Neutrophil (primary cell): Measurements from ENCODE around the gene ITGAL.

Source experiments
- H3K27ac ChIP-seq: fragments of 200-600 bp; sonication (generic); 2 replicates; pipeline ENCODE4 v1.5.1; 2016; ENCODE audit warnings: mild to moderate bottlenecking, moderate library complexity
- H3K27me3 ChIP-seq: fragments of 200-600 bp; sonication (generic); 2 replicates; pipeline ENCODE4 v1.6.0; 2016; ENCODE audit warnings: mild to moderate bottlenecking
- H3K36me3 ChIP-seq: fragments of 200-600 bp; sonication (generic); 2 replicates; pipeline ENCODE4 v1.5.1; 2017
- H3K4me1 ChIP-seq, 2 experiments: fragments of 200-600 bp in 1 of 2; sonication (generic) in 1 of 2; 1 replicate in 1 of 2; 2 replicates in 1 of 2; pipeline versions ENCODE4 v1.5.1 to v1.6.1; 2013 to 2016; ENCODE audit warnings: low read depth in 1 of 2, low read length in 1 of 2, mild to moderate bottlenecking in 1 of 2, moderate library complexity in 1 of 2; ENCODE audit not compliant: control insufficient read depth in 1 of 2, insufficient read depth in 1 of 2
- H3K4me3 ChIP-seq, 2 experiments: fragments of 200-600 bp in 1 of 2; sonication (generic) in 1 of 2; 1 replicate in 1 of 2; 2 replicates in 1 of 2; pipeline ENCODE4 v1.5.1; 2013 to 2016; ENCODE audit warnings: low read depth in 1 of 2, low read length in 1 of 2, mild to moderate bottlenecking in 1 of 2, moderate library complexity in 1 of 2
- H3K9me3 ChIP-seq: fragments of 200-600 bp; sonication (generic); 2 replicates; pipeline ENCODE4 v1.5.1; 2016
- CTCF ChIP-seq: fragments of 200-600 bp; sonication (generic); IDR thresholded peaks from 2 replicates; pipeline ENCODE4 v1.5.1; 2016; ENCODE audit warnings: antibody characterized with exemption

Gene ITGAL

GRCh38 chr16:30523768-30524574, 51.4 kb downstream of the ITGAL start:
- no peak overlapping the region for H3K27ac ChIP-seq
- H3K27me3 ChIP-seq = no peaks in the 10 kb centered on the region
- peaks cover 46% of the 10 kb centered on the region for H3K36me3 ChIP-seq
- no peak for TF ChIP-seq CTCF
- no peaks in the 10 kb centered on the region for H3K9me3 ChIP-seq
- peaks cover 24 to 25% of the 10 kb centered on the region in 2 experiments for H3K4me1 ChIP-seq
- H3K4me3 ChIP-seq = no peak overlapping the region

GRCh38 chr16:30524575-30525568, 52.3 kb downstream of the ITGAL start:
- H3K9me3 ChIP-seq = no peaks in the 10 kb centered on the region
- no peak for TF ChIP-seq CTCF
- H3K36me3 ChIP-seq = peaks cover 37% of the 10 kb centered on the region
- H3K27ac ChIP-seq = no peak overlapping the region
- no peaks in the 10 kb centered on the region for H3K27me3 ChIP-seq
- peak overlapping the region in 1 of 2 experiments; percentile 95 for H3K4me3 ChIP-seq
- peaks cover 26 to 27% of the 10 kb centered on the region in 2 experiments for H3K4me1 ChIP-seq

- peak overlapping the region; percentile 98 for H3K27ac ChIP-seq
- no peaks in the 10 kb centered on the region for H3K9me3 ChIP-seq
- H3K4me3 ChIP-seq = peak overlapping the region; percentile 95 to 98
- peaks cover 26 to 27% of the 10 kb centered on the region in 2 experiments for H3K4me1 ChIP-seq
- no peaks in the 10 kb centered on the region for H3K27me3 ChIP-seq
- H3K36me3 ChIP-seq = peaks cover 28% of the 10 kb centered on the region
- TF ChIP-seq CTCF = no peak
Observed at GRCh38 chr16:30525844-30526136, 53.2 kb downstream of the ITGAL start.

GRCh38 chr16:30526137-30526822, 53.7 kb downstream of the ITGAL start, which contains the start of gene ZNF768:
Gene ZNF768 (minus strand): TSS chr16:30526566. CDS start chr16:30526413, 153 bp downstream.
- H3K4me3 ChIP-seq = peak within 1 kb of the TSS; percentile 95 to 98
- no peak for TF ChIP-seq CTCF
- no peaks in the 10 kb centered on the region for H3K27me3 ChIP-seq
- H3K27ac ChIP-seq = peak within 1 kb of the TSS; percentile 98
- H3K4me1 ChIP-seq = peaks cover 26 to 27% of the 10 kb centered on the region in 2 experiments
- no peaks in the 10 kb centered on the region for H3K9me3 ChIP-seq
- H3K36me3 ChIP-seq = peaks cover 23% of the 10 kb centered on the region
